ENCODE results near the gene DLX2.
"Not testable (repeated sequence)": the region's sequence is repeated elsewhere in the genome, so short reads cannot be mapped to it uniquely, and the experiment has no call there.

DNA sequence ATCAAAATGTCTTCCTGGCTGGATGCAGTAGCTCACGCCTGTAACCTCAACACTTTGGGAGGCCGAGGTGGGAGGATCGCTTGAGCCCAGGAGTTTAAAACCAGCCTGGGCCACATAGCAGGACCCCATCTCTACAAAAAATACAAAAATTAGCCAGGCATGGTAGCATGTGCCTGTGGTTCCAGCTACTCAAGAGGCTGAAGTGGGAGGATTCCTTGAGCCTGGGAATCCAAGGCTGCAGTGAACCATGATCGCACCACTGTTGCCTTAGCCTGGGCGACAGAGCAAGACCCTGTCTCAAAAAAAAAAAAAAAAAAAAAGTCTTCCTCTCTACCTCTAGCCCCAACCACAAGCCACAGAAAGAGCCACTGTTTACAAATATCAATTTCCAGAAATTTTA lies 42.6 kb downstream of the DLX2 start:
- not testable (repeated sequence) for TF ChIP-seq POLR2AphosphoS5 (IDR thresholded peaks at IDR 0.05; ENCODE audit: low read depth, low read length); SIN3A (IDR thresholded peaks at IDR 0.05; ENCODE audit: borderline replicate concordance, insufficient read depth, low read depth, low read length); TCF7L2 (IDR thresholded peaks at IDR 0.05; ENCODE audit: low read depth, low read length)
- TF ChIP-seq, protein P1, sequence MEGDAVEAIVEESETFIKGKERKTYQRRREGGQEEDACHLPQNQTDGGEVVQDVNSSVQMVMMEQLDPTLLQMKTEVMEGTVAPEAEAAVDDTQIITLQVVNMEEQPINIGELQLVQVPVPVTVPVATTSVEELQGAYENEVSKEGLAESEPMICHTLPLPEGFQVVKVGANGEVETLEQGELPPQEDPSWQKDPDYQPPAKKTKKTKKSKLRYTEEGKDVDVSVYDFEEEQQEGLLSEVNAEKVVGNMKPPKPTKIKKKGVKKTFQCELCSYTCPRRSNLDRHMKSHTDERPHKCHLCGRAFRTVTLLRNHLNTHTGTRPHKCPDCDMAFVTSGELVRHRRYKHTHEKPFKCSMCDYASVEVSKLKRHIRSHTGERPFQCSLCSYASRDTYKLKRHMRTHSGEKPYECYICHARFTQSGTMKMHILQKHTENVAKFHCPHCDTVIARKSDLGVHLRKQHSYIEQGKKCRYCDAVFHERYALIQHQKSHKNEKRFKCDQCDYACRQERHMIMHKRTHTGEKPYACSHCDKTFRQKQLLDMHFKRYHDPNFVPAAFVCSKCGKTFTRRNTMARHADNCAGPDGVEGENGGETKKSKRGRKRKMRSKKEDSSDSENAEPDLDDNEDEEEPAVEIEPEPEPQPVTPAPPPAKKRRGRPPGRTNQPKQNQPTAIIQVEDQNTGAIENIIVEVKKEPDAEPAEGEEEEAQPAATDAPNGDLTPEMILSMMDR (IDR thresholded peaks at IDR 0.05): not testable (repeated sequence)
- TF ChIP-seq, protein P2, sequence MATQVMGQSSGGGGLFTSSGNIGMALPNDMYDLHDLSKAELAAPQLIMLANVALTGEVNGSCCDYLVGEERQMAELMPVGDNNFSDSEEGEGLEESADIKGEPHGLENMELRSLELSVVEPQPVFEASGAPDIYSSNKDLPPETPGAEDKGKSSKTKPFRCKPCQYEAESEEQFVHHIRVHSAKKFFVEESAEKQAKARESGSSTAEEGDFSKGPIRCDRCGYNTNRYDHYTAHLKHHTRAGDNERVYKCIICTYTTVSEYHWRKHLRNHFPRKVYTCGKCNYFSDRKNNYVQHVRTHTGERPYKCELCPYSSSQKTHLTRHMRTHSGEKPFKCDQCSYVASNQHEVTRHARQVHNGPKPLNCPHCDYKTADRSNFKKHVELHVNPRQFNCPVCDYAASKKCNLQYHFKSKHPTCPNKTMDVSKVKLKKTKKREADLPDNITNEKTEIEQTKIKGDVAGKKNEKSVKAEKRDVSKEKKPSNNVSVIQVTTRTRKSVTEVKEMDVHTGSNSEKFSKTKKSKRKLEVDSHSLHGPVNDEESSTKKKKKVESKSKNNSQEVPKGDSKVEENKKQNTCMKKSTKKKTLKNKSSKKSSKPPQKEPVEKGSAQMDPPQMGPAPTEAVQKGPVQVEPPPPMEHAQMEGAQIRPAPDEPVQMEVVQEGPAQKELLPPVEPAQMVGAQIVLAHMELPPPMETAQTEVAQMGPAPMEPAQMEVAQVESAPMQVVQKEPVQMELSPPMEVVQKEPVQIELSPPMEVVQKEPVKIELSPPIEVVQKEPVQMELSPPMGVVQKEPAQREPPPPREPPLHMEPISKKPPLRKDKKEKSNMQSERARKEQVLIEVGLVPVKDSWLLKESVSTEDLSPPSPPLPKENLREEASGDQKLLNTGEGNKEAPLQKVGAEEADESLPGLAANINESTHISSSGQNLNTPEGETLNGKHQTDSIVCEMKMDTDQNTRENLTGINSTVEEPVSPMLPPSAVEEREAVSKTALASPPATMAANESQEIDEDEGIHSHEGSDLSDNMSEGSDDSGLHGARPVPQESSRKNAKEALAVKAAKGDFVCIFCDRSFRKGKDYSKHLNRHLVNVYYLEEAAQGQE (IDR thresholded peaks at IDR 0.05; ENCODE audit: insufficient read depth in 1 of 2, low read depth in 2 of 2, low read length in 1 of 2): not testable (repeated sequence)
